AG20443 (cell line): ENCODE data around the gene MAP7D1.

Source experiments
- DNase-seq: peaks from one replicate; pipeline ENCODE4 v3.0.0; 2012; ENCODE audit warnings: low spot score, mixed read lengths

Gene MAP7D1

GRCh38 chr1:36126797-36127500 lies 29.0 kb upstream of the MAP7D1 start:
- DNase-seq = no peak

- peak; percentile 85 for DNase-seq
These were observed 27.6 kb upstream of the MAP7D1 start for GRCh38 chr1:36128126-36128904.

- no peak for DNase-seq
These were observed 27.1 kb upstream of the MAP7D1 start for GRCh38 chr1:36128905-36129206.

- DNase-seq = no peak
These were observed 23.9 kb upstream of the MAP7D1 start for GRCh38 chr1:36132029-36132428.

GRCh38 chr1:36133484-36133883 lies 22.5 kb upstream of the MAP7D1 start:
- peak; percentile 96 for DNase-seq

GRCh38 chr1:36134031-36134430 lies 21.9 kb upstream of the MAP7D1 start:
- DNase-seq = no peak

GRCh38 chr1:36134505-36135329 lies 21.2 kb upstream of the MAP7D1 start:
- peak; percentile 70 for DNase-seq

GRCh38 chr1:36135330-36135667 lies 20.7 kb upstream of the MAP7D1 start:
- DNase-seq = no peak

- DNase-seq = no peak
These were observed 20.2 kb upstream of the MAP7D1 start for GRCh38 chr1:36135796-36136195.

GRCh38 chr1:36136535-36136934 lies 19.4 kb upstream of the MAP7D1 start:
- DNase-seq = peak; percentile 91

GRCh38 chr1:36137226-36137625 lies 18.7 kb upstream of the MAP7D1 start:
- DNase-seq = no peak

GRCh38 chr1:36137776-36138175 lies 18.2 kb upstream of the MAP7D1 start:
- no peak for DNase-seq

GRCh38 chr1:36139521-36139920 lies 16.4 kb upstream of the MAP7D1 start:
- DNase-seq = no peak

- DNase-seq = no peak
These were observed 13.8 kb upstream of the MAP7D1 start for GRCh38 chr1:36142121-36142520.

GRCh38 chr1:36143424-36143823 lies 12.5 kb upstream of the MAP7D1 start:
- DNase-seq = no peak

GRCh38 chr1:36144413-36144812 lies 11.5 kb upstream of the MAP7D1 start:
- DNase-seq = no peak

- no peak for DNase-seq
These were observed 7.1 kb upstream of the MAP7D1 start for GRCh38 chr1:36148821-36149236.

GRCh38 chr1:36149237-36149972 lies 6.6 kb upstream of the MAP7D1 start, which contains the start of gene TRAPPC3:
Gene TRAPPC3, minus strand, starts transcription at chr1:36149486. Its CDS starts 108 bp downstream, at chr1:36149378.
- peak; percentile 98 for DNase-seq

GRCh38 chr1:36149973-36150295 lies 6.0 kb upstream of the MAP7D1 start:
- DNase-seq = no peak

GRCh38 chr1:36150296-36151133 lies 5.4 kb upstream of the MAP7D1 start:
- DNase-seq = peak; percentile 92

- DNase-seq = no peak
These were observed 4.7 kb upstream of the MAP7D1 start for GRCh38 chr1:36151134-36151844.
